IMR-90 (cell line): ENCODE data around the gene CYFIP1. TPM values are rescaled to one million over a fixed set of nuclear protein-coding genes. Genes with fewer than 3 reads are reported as not detected.

Experiments used
- ATAC-seq: fragments of 200-7000 bp; cut with Tn5 transposase; 2 replicates; pipeline ENCODE4 v1.9.1; 2020; ENCODE audit warnings: low read depth, mild to moderate bottlenecking, moderate library complexity
- BruUV-seq: library from RNA; stranded (reverse); fragments of 400-500 nt; replicated peaks from 2 replicates; lab custom pipeline; 2021; lab: Mats Ljungman, UMichigan
- CTCF ChIA-PET: fragments of 300-600 bp; formaldehyde crosslinking; extraction: SDS; loops from one replicate; lab custom pipeline; 2021; ENCODE audit warnings: antibody characterized with exemption; lab: Yijun Ruan, JAX
- POLR2A ChIA-PET: fragments of 300-600 bp; sonication (Branson Sonifier 250); formaldehyde crosslinking; loops from one replicate; lab custom pipeline; 2022; ENCODE audit warnings: antibody characterized with exemption; ENCODE audit not compliant: unreplicated experiment; lab: Charles Lee
- DNase-seq: peaks from one replicate; pipeline ENCODE4 v3.0.0; 2013
- H2AFZ ChIP-seq: replicated peaks from 2 replicates; pipeline ENCODE3; 2013; ENCODE audit warnings: low read length, mild to moderate bottlenecking; ENCODE audit not compliant: poor library complexity
- H2AK5ac ChIP-seq: 2 replicates; pipeline ENCODE4 v1.6.1; 2013; ENCODE audit warnings: low read depth, low read length, inconsistent platforms
- H2AK9ac ChIP-seq: replicated peaks from 2 replicates; pipeline ENCODE3; 2013; ENCODE audit warnings: mild to moderate bottlenecking, low read depth, low read length, moderate library complexity; ENCODE audit not compliant: poor library complexity
- H2BK120ac ChIP-seq: 2 replicates; pipeline ENCODE4 v1.6.1; 2013; ENCODE audit warnings: low read depth, low read length, inconsistent platforms
- H2BK15ac ChIP-seq: 3 replicates; pipeline ENCODE4 v1.6.1; 2013; ENCODE audit warnings: low read depth, low read length, inconsistent platforms
- H2BK20ac ChIP-seq: 2 replicates; pipeline ENCODE4 v1.6.1; 2013; ENCODE audit warnings: low read depth, mild to moderate bottlenecking, inconsistent platforms, low read length, moderate library complexity
- H2BK5ac ChIP-seq: 2 replicates; pipeline ENCODE4 v1.6.1; 2013; ENCODE audit warnings: mild to moderate bottlenecking, low read depth, low read length, inconsistent platforms; ENCODE audit not compliant: poor library complexity, severe bottlenecking
- H3K14ac ChIP-seq: replicated peaks from 2 replicates; pipeline ENCODE4 v1.6.1; 2013; ENCODE audit warnings: low read depth, low read length, inconsistent platforms
- H3K18ac ChIP-seq: 2 replicates; pipeline ENCODE4 v1.6.1; 2013; ENCODE audit warnings: low read depth, low read length, control low read depth
- H3K23ac ChIP-seq: 2 replicates; pipeline ENCODE4 v1.6.1; 2013; ENCODE audit warnings: low read depth, low read length, inconsistent platforms
- H3K27ac ChIP-seq: 2 replicates; pipeline ENCODE4 v1.5.1; 2013; ENCODE audit warnings: mild to moderate bottlenecking, control low read depth, low read length; ENCODE audit not compliant: insufficient read depth
- H3K27me3 ChIP-seq: 2 replicates; pipeline ENCODE4 v1.6.1; 2013; ENCODE audit warnings: low read length; ENCODE audit not compliant: control insufficient read depth, insufficient read depth
- H3K36me3 ChIP-seq: 2 replicates; pipeline ENCODE4 v1.6.1; 2013; ENCODE audit warnings: low read length, mixed read lengths; ENCODE audit not compliant: control insufficient read depth, insufficient read depth
- H3K4ac ChIP-seq: 2 replicates; pipeline ENCODE4 v1.6.1; 2013; ENCODE audit warnings: low read depth, low read length, inconsistent platforms
- H3K4me1 ChIP-seq: 2 replicates; pipeline ENCODE4 v1.6.1; 2013; ENCODE audit warnings: low read length, mixed read lengths; ENCODE audit not compliant: control insufficient read depth, insufficient read depth
- H3K4me2 ChIP-seq: 2 replicates; pipeline ENCODE4 v1.6.1; 2013; ENCODE audit warnings: low read depth, mild to moderate bottlenecking, control low read depth, low read length, moderate library complexity
- H3K4me3 ChIP-seq: 2 replicates; pipeline ENCODE4 v1.5.1; 2013; ENCODE audit warnings: low read depth, mild to moderate bottlenecking, control low read depth, low read length, moderate library complexity; ENCODE audit not compliant: insufficient read depth
- H3K56ac ChIP-seq: 2 replicates; pipeline ENCODE4 v1.6.1; 2013; ENCODE audit warnings: low read length, inconsistent platforms; ENCODE audit not compliant: insufficient read depth; ENCODE audit errors: extremely low read depth
- H3K79me1 ChIP-seq, 2 experiments: 2 replicates each; pipeline ENCODE4 v1.6.1; 2013; ENCODE audit warnings: low read length in 2 of 2, inconsistent platforms in 1 of 2, low read depth in 1 of 2
- H3K9ac ChIP-seq: 2 replicates; pipeline ENCODE4 v1.6.1; 2013; ENCODE audit warnings: low read depth, low read length, control low read depth
- H3K9me1 ChIP-seq: 2 replicates; pipeline ENCODE4 v1.6.1; 2013; ENCODE audit warnings: low read length, inconsistent platforms; ENCODE audit not compliant: insufficient read depth
- H3K9me3 ChIP-seq: 2 replicates; pipeline ENCODE4 v1.6.1; 2013; ENCODE audit warnings: low read length; ENCODE audit not compliant: control insufficient read depth, insufficient read depth
- H4K20me1 ChIP-seq: 2 replicates; pipeline ENCODE4 v1.6.1; 2013; ENCODE audit warnings: low read length, inconsistent platforms; ENCODE audit not compliant: insufficient read depth
- H4K5ac ChIP-seq: 2 replicates; pipeline ENCODE4 v1.6.1; 2013; ENCODE audit warnings: mild to moderate bottlenecking, low read depth, low read length, control low read depth
- H4K8ac ChIP-seq, 2 experiments: 2 replicates each; pipeline ENCODE4 v1.6.1; 2013; ENCODE audit warnings: low read depth in 2 of 2, low read length in 2 of 2, control low read depth in 1 of 2, inconsistent platforms in 1 of 2
- H4K91ac ChIP-seq: 2 replicates; pipeline ENCODE4 v1.6.1; 2013; ENCODE audit warnings: low read depth, low read length, inconsistent platforms; ENCODE audit not compliant: insufficient read depth
- BHLHE40 ChIP-seq: fragments of 150-350 bp; IDR thresholded peaks from 2 replicates; pipeline ENCODE4 v1.6.1; 2016; ENCODE audit warnings: mild to moderate bottlenecking, low read depth, low read length
- CEBPB ChIP-seq: IDR thresholded peaks from 2 replicates; pipeline ENCODE4 v1.6.1; 2012; ENCODE audit warnings: low read depth, low read length, improper control_type of control experiment
- CHD1 ChIP-seq: IDR thresholded peaks from 2 replicates; pipeline ENCODE4 v1.6.1; 2012; ENCODE audit warnings: low read depth, low read length, improper control_type of control experiment
- FOS ChIP-seq: fragments of 150-350 bp; IDR thresholded peaks from 2 replicates; pipeline ENCODE4 v1.6.1; 2016; ENCODE audit warnings: low read depth, low read length
- MAFK ChIP-seq: IDR thresholded peaks from 2 replicates; pipeline ENCODE4 v1.6.1; 2012; ENCODE audit warnings: low read depth, low read length, improper control_type of control experiment
- MAZ ChIP-seq: IDR thresholded peaks from 2 replicates; pipeline ENCODE4 v1.6.1; 2012; ENCODE audit warnings: low read depth, mild to moderate bottlenecking, low read length, improper control_type of control experiment, moderate library complexity, borderline replicate concordance
- MXI1 ChIP-seq: IDR thresholded peaks from 2 replicates; pipeline ENCODE4 v1.6.1; 2012; ENCODE audit warnings: low read depth, mild to moderate bottlenecking, low read length, moderate library complexity, borderline replicate concordance
- NFE2L2 ChIP-seq: fragments of 150-350 bp; IDR thresholded peaks from 2 replicates; pipeline ENCODE4 v1.6.1; 2016; ENCODE audit warnings: low read depth, mild to moderate bottlenecking, low read length
- RAD21 ChIP-seq: IDR thresholded peaks from 2 replicates; pipeline ENCODE4 v1.6.1; 2012; ENCODE audit warnings: low read length, improper control_type of control experiment
- RCOR1 ChIP-seq: IDR thresholded peaks from 2 replicates; pipeline ENCODE4 v1.6.1; 2012; ENCODE audit warnings: mild to moderate bottlenecking, low read length, improper control_type of control experiment; ENCODE audit not compliant: insufficient replicate concordance
- RFX5 ChIP-seq: IDR thresholded peaks from 2 replicates; pipeline ENCODE4 v1.8.0; 2012; ENCODE audit warnings: low read depth, mild to moderate bottlenecking, low read length, moderate library complexity
- SMC3 ChIP-seq: fragments of 150-350 bp; IDR thresholded peaks from 2 replicates; pipeline ENCODE4 v1.6.1; 2016; ENCODE audit warnings: low read depth, mild to moderate bottlenecking, antibody characterized with exemption, low read length, moderate library complexity
- WGBS, 2 experiments: methylation state at CpG; one replicate each; pipeline versions ENCODE4 v1.1.5 to v1.1.7; 2013; ENCODE audit warnings: missing lambda C conversion rate in 2 of 2; ENCODE audit not compliant: insufficient read length in 1 of 2; ENCODE audit errors: extremely low coverage in 2 of 2; 5-methylcytosine and 5-hydroxymethylcytosine counted together
- dilution Hi-C: fragments of 300-500 bp; cut with HindIII; formaldehyde crosslinking; loops from one replicate; pipeline ENCODE4 v1.14.3; 2018; ENCODE audit warnings: low sequenced_read_pairs; ENCODE audit not compliant: unreplicated experiment
- in situ Hi-C: fragments of 300-500 bp; cut with MboI; formaldehyde crosslinking; loops from 3 replicates; pipeline ENCODE4 v1.14.3; 2019; ENCODE audit warnings: low sequenced_read_pairs, inconsistent platforms, mixed read lengths
- intact Hi-C: fragments of 100-400 bp; cut with micrococcal nuclease; formaldehyde crosslinking; loops from 2 replicates; pipeline ENCODE4 v1.10.0; 2022
- polyA plus RNA-seq, 3 experiments: library from polyadenylated mRNA; depleted of rRNA; stranded (reverse); fragments of >200 nt; gene quantifications; 2 replicates each; pipeline ENCODE4 v1.2.3, GENCODE V29; 2012; ENCODE audit warnings: low replicate concordance in 1 of 3
- total RNA-seq: library from RNA; depleted of rRNA; stranded (reverse); fragments of >200 nt; gene quantifications from 2 replicates; pipeline ENCODE4 v1.2.3, GENCODE V29; 2012
- TF ChIP-seq, protein P1 (sequence below): fragments of 150-350 bp; IDR thresholded peaks from 2 replicates; pipeline ENCODE4 v1.6.1; 2017; ENCODE audit warnings: mild to moderate bottlenecking, antibody characterized with exemption, low read length, low read depth
- TF ChIP-seq, protein P2 (sequence below): conservative IDR thresholded peaks from 2 replicates; pipeline ENCODE4 v1.5.1; 2012; ENCODE audit warnings: mild to moderate bottlenecking, low read depth, low read length, improper control_type of control experiment

Gene CYFIP1
- total and polyA plus RNA-seq, 2 of the 4 experiments (the other 2 are of a cell fraction) = 58.4 to 163 TPM

- no peaks in the 10 kb centered on the region for H3K9me3 ChIP-seq
- H4K5ac ChIP-seq = peak within 1 kb of the TSS; percentile 38
- peak within 1 kb of the TSS; percentile 83 for H3K27ac ChIP-seq
- DNase-seq (peak; percentile 97), ATAC-seq (peak; percentile 98)
- peak within 1 kb of the TSS; percentile 43 to 74; a peak in 3 of 4 replicates for H4K8ac ChIP-seq
- intact Hi-C loops = loop anchor here (5.0 kb wide), 1 partner anchor 49 kb away; no protein-coding TSS in a partner anchor
- H2BK5ac ChIP-seq = peak within 1 kb of the TSS; percentile 79
- H2AK5ac ChIP-seq = no peak within 1 kb of the TSS
- H3K18ac ChIP-seq = peak within 1 kb of the TSS; percentile 32
- WGBS, 2 experiments = 0% methylated on average over 29 of the region's 83 CpGs; no CpG with 5 or more reads in 1 of the 2 experiments
- ChIA-PET POLR2A (interaction anchor here (0.6 kb wide), 1 partner anchor 29 kb away, joined by 3 read pairs; no protein-coding TSS in a partner anchor), CTCF (no interaction called here)
- H2AK9ac ChIP-seq = peak within 1 kb of the TSS; percentile 58
- H3K4me2 ChIP-seq = peak within 1 kb of the TSS; percentile 100
- in situ Hi-C loops = no loop called here
- peak within 1 kb of the TSS; percentile 49 for H3K4ac ChIP-seq
- H4K20me1 ChIP-seq = no peaks in the 10 kb centered on the region
- peaks cover 2% of the 10 kb centered on the region; the same call in 1 of the 2 replicates for H3K36me3 ChIP-seq
- H3K79me1 ChIP-seq = peaks cover 4 to 9% of the 10 kb centered on the region in 2 experiments; a peak in 3 of 4 replicates
- H3K14ac ChIP-seq = peak within 1 kb of the TSS; percentile 70
- H3K23ac ChIP-seq = peak within 1 kb of the TSS; percentile 84
- no peak within 1 kb of the TSS for H2BK15ac ChIP-seq
- peak within 1 kb of the TSS; percentile 93 for H2AFZ ChIP-seq
- peak within 1 kb of the TSS; percentile 85 for H3K4me3 ChIP-seq
- peak within 1 kb of the TSS; percentile 49; the same call in 1 of the 2 replicates for H4K91ac ChIP-seq
- peak within 1 kb of the TSS; percentile 91 for H3K56ac ChIP-seq
- H3K9ac ChIP-seq = peak within 1 kb of the TSS; percentile 96
- no peak within 1 kb of the TSS for H2BK20ac ChIP-seq
- dilution Hi-C loops = no loop called here
- BruUV-seq = no TSS peak
- peaks cover 2% of the 10 kb centered on the region; the same call in 1 of the 2 replicates for H3K4me1 ChIP-seq
- H3K9me1 ChIP-seq = no peaks in the 10 kb centered on the region
- no peaks in the 10 kb centered on the region for H3K27me3 ChIP-seq
- peak within 1 kb of the TSS; percentile 7; the same call in 1 of the 2 replicates for H2BK120ac ChIP-seq
- TF ChIP-seq CEBPB = peak; percentile 94
- TF ChIP-seq, protein P1, sequence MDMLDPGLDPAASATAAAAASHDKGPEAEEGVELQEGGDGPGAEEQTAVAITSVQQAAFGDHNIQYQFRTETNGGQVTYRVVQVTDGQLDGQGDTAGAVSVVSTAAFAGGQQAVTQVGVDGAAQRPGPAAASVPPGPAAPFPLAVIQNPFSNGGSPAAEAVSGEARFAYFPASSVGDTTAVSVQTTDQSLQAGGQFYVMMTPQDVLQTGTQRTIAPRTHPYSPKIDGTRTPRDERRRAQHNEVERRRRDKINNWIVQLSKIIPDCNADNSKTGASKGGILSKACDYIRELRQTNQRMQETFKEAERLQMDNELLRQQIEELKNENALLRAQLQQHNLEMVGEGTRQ = no peak
- peak; percentile 32; the same call in 1 of the 2 replicates for TF ChIP-seq MXI1
- no peak; the same call in 1 of the 2 replicates for TF ChIP-seq BHLHE40
- TF ChIP-seq RCOR1 = no peak
- TF ChIP-seq RFX5 = no peak
- TF ChIP-seq MAFK = no peak
- no peak; the same call in 1 of the 2 replicates for TF ChIP-seq RAD21
- TF ChIP-seq, protein P2, sequence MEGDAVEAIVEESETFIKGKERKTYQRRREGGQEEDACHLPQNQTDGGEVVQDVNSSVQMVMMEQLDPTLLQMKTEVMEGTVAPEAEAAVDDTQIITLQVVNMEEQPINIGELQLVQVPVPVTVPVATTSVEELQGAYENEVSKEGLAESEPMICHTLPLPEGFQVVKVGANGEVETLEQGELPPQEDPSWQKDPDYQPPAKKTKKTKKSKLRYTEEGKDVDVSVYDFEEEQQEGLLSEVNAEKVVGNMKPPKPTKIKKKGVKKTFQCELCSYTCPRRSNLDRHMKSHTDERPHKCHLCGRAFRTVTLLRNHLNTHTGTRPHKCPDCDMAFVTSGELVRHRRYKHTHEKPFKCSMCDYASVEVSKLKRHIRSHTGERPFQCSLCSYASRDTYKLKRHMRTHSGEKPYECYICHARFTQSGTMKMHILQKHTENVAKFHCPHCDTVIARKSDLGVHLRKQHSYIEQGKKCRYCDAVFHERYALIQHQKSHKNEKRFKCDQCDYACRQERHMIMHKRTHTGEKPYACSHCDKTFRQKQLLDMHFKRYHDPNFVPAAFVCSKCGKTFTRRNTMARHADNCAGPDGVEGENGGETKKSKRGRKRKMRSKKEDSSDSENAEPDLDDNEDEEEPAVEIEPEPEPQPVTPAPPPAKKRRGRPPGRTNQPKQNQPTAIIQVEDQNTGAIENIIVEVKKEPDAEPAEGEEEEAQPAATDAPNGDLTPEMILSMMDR = no peak
- no peak for TF ChIP-seq SMC3
- peak; percentile 92; the same call in 1 of the 2 replicates for TF ChIP-seq MAZ
- no peak for TF ChIP-seq NFE2L2
- no peak for TF ChIP-seq CHD1
- TF ChIP-seq FOS = no peak
These were observed 141.7 kb downstream of the CYFIP1 start, which contains the start of gene NIPA2 for GRCh38 chr15:22838292-22839042. TSS of gene NIPA2 (plus strand) at chr15:22838666. CDS start at chr15:22851732, 13,066 bp downstream.
